HUES48 (cell line): Measurements from ENCODE around the gene PDZRN4.

Experiments
- H3K27ac ChIP-seq: one replicate; pipeline ENCODE4 v1.7.0; 2013; ENCODE audit warnings: low read depth, low read length, inconsistent platforms
- H3K27me3 ChIP-seq: 2 replicates; pipeline ENCODE4 v1.6.1; 2013; ENCODE audit warnings: mild to moderate bottlenecking, low read length; ENCODE audit not compliant: control insufficient read depth, insufficient read depth
- H3K36me3 ChIP-seq: 2 replicates; pipeline ENCODE4 v1.6.1; 2013; ENCODE audit warnings: low read length; ENCODE audit not compliant: control insufficient read depth, insufficient read depth
- H3K4me1 ChIP-seq: 2 replicates; pipeline ENCODE4 v1.6.1; 2013; ENCODE audit warnings: mild to moderate bottlenecking, low read length; ENCODE audit not compliant: control insufficient read depth, insufficient read depth
- H3K4me3 ChIP-seq: 2 replicates; pipeline ENCODE4 v1.5.1; 2013; ENCODE audit warnings: mild to moderate bottlenecking, low read depth, low read length
- H3K9ac ChIP-seq: 2 replicates; pipeline ENCODE4 v1.6.1; 2013; ENCODE audit warnings: mild to moderate bottlenecking, low read depth, low read length, moderate library complexity
- H3K9me3 ChIP-seq: 2 replicates; pipeline ENCODE4 v1.6.1; 2013; ENCODE audit warnings: low read length; ENCODE audit not compliant: control insufficient read depth, insufficient read depth

Gene PDZRN4

DNA sequence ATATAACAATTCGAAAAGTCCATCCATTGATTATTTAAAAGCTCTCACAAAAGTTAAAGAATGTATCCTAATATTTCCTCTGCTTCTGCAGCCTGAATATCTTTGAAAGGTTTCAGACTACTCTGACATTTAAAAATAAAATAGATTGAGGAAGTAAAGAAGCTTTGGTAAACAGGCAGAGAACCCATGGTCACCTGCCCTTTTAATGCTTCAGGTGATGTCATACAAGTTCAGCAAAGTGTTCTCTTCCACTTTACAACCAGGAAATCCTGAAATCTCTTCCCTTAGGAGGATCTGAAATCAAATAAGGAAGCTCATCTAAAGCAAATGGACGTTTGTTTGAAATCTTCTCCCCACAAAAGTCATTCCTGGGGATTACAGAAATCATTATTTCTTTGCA lies 322.4 kb downstream of the PDZRN4 start:
- no peak overlapping the region for H3K4me3 ChIP-seq

DNA sequence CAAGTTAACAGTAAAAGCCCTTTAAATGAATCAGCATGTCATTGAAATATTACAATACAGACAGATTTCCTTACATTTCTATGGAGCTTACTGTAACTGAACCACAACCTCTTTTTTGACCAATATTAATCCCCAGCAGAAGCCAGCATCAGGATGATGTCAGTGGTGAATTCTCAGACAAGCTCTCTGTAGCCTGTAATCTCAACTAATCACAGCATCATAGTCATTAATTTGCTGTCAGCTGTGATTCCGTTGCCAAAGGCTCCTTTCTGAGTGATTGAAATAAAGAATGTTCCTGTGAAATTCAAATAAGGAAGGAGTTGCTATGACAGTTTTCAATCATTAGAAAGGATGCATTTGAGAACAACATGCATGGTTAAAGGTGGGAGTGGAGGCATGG lies 323.1 kb downstream of the PDZRN4 start:
- no peaks in the 10 kb centered on the region for H3K9me3 ChIP-seq
- H3K27ac ChIP-seq: no peak overlapping the region
- no peak overlapping the region for H3K9ac ChIP-seq
- H3K4me1 ChIP-seq: peaks cover 5% of the 10 kb centered on the region
- H3K36me3 ChIP-seq: no peaks in the 10 kb centered on the region
- no peak overlapping the region for H3K4me3 ChIP-seq
- no peaks in the 10 kb centered on the region for H3K27me3 ChIP-seq

More for the DNA sequence above, 322.4 kb downstream of the PDZRN4 start:
- H3K9me3 ChIP-seq: no peaks in the 10 kb centered on the region
- no peaks in the 10 kb centered on the region for H3K36me3 ChIP-seq
- H3K4me1 ChIP-seq: no peaks in the 10 kb centered on the region
- no peak overlapping the region for H3K27ac ChIP-seq
- no peak overlapping the region for H3K9ac ChIP-seq
- no peaks in the 10 kb centered on the region for H3K27me3 ChIP-seq

- Histone ChIP-seq H3K9ac (no peak overlapping the region), H3K4me3 (no peak overlapping the region), H3K9me3 (no peaks in the 10 kb centered on the region), H3K27ac (no peak overlapping the region), H3K36me3 (no peaks in the 10 kb centered on the region), H3K4me1 (peaks cover 10% of the 10 kb centered on the region), H3K27me3 (no peaks in the 10 kb centered on the region)
These were observed 324.4 kb downstream of the PDZRN4 start for GRCh38 chr12:41512497-41512896.

- H3K4me1 ChIP-seq: peaks cover 10% of the 10 kb centered on the region
- no peak overlapping the region for H3K27ac ChIP-seq
- H3K27me3 ChIP-seq: no peaks in the 10 kb centered on the region
- no peak overlapping the region for H3K4me3 ChIP-seq
- H3K9ac ChIP-seq: no peak overlapping the region
- H3K9me3 ChIP-seq: no peaks in the 10 kb centered on the region
- no peaks in the 10 kb centered on the region for H3K36me3 ChIP-seq
These were observed 326.1 kb downstream of the PDZRN4 start for GRCh38 chr12:41514021-41514777.

DNA sequence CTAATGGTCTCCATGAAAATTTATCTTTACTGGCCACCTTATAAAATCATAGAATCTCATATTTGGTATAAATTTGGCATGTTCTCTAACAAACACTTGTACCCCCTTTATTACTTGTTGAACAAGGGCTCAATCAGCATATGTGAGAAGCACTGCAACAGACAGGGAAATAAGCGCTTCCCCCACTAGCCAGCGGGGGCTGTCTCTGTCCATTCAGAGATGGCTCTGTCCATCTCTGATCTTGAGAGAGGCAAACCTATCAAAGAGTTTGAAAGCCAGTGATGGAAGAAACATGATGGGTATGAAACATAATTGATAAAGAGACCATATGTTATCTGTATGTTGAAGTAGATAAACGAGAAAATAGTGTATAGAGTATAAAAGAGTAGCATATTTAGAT lies 326.8 kb downstream of the PDZRN4 start:
- Histone ChIP-seq H3K4me3 (no peak overlapping the region), H3K27ac (no peak overlapping the region), H3K9ac (no peak overlapping the region), H3K27me3 (no peaks in the 10 kb centered on the region), H3K36me3 (no peaks in the 10 kb centered on the region), H3K9me3 (no peaks in the 10 kb centered on the region), H3K4me1 (peaks cover 10% of the 10 kb centered on the region)

- peaks cover 10% of the 10 kb centered on the region for H3K4me1 ChIP-seq
- no peaks in the 10 kb centered on the region for H3K27me3 ChIP-seq
- no peaks in the 10 kb centered on the region for H3K36me3 ChIP-seq
- no peaks in the 10 kb centered on the region for H3K9me3 ChIP-seq
- no peak overlapping the region for H3K9ac ChIP-seq
- no peak overlapping the region for H3K4me3 ChIP-seq
- H3K27ac ChIP-seq: no peak overlapping the region
These were observed 327.8 kb downstream of the PDZRN4 start for GRCh38 chr12:41515953-41516352.

GRCh38 chr12:41520869-41521268 lies 332.7 kb downstream of the PDZRN4 start:
- H3K27ac ChIP-seq: no peak overlapping the region

GRCh38 chr12:41521872-41522379 lies 333.8 kb downstream of the PDZRN4 start:
- Histone ChIP-seq H3K9ac (no peak overlapping the region), H3K27ac (no peak overlapping the region), H3K9me3 (no peaks in the 10 kb centered on the region), H3K4me3 (no peak overlapping the region), H3K36me3 (no peaks in the 10 kb centered on the region), H3K27me3 (no peaks in the 10 kb centered on the region), H3K4me1 (no peaks in the 10 kb centered on the region; the same call in 1 of the 2 replicates)

More at GRCh38 chr12:41520869-41521268, 332.7 kb downstream of the PDZRN4 start:
- H3K4me1 ChIP-seq: peaks cover 9% of the 10 kb centered on the region
- H3K9me3 ChIP-seq: no peaks in the 10 kb centered on the region
- H3K4me3 ChIP-seq: no peak overlapping the region
- no peaks in the 10 kb centered on the region for H3K36me3 ChIP-seq
- H3K27me3 ChIP-seq: no peaks in the 10 kb centered on the region
- no peak overlapping the region for H3K9ac ChIP-seq

DNA sequence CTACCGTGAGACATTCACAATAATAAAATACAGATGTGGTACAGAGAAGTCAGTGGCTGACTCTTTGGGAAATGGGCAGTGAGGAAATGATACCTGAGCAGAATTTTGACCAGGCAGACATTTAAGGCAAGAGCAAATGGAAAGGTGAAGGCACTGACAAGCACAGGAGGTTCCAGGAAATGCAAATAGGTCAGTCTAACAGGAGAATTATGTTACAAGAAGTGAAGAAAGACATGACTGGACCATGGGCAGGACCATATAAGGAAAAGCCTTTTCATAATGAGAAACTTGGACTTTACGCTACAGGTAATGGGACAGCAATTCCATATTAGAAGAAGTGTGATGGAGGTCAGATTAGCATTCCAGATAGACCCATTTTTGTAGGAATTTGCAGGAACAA lies 338.9 kb downstream of the PDZRN4 start:
- Histone ChIP-seq H3K9me3 (no peaks in the 10 kb centered on the region), H3K36me3 (no peaks in the 10 kb centered on the region)

GRCh38 chr12:41527534-41528116 lies 339.5 kb downstream of the PDZRN4 start:
- Histone ChIP-seq H3K9ac (no peak overlapping the region), H3K9me3 (no peaks in the 10 kb centered on the region), H3K4me1 (no peaks in the 10 kb centered on the region; the same call in 1 of the 2 replicates), H3K36me3 (no peaks in the 10 kb centered on the region), H3K27ac (no peak overlapping the region), H3K27me3 (no peaks in the 10 kb centered on the region), H3K4me3 (no peak overlapping the region)

More for the DNA sequence above, 338.9 kb downstream of the PDZRN4 start:
- H3K27me3 ChIP-seq: no peaks in the 10 kb centered on the region
- H3K9ac ChIP-seq: no peak overlapping the region
- no peak overlapping the region for H3K27ac ChIP-seq
- no peak overlapping the region for H3K4me3 ChIP-seq
- H3K4me1 ChIP-seq: no peaks in the 10 kb centered on the region; the same call in none of the 2 replicates

DNA sequence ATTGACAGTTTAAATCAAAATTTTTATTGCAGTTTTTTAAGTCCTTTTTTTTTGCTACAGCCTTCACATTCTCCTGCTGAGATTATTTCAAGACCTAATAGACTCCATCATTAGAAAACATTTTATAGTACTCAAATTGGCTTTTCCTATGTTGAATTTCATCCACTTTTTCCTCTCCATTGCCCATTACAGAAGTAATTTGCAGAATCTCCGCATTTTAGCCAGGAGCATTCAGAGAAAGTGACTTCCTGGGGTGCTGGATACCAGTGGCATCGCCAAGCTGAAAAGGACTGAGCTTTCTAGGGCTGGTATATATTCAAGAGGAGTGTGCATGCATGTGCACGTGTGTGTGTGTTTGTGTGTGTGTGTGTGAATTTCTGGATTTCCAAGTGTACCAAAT lies 340.8 kb downstream of the PDZRN4 start:
- H3K27me3 ChIP-seq: no peaks in the 10 kb centered on the region
- H3K4me1 ChIP-seq: no peaks in the 10 kb centered on the region; the same call in 1 of the 2 replicates
- H3K9me3 ChIP-seq: no peaks in the 10 kb centered on the region
- H3K27ac ChIP-seq: no peak overlapping the region
- no peak overlapping the region for H3K4me3 ChIP-seq
- H3K36me3 ChIP-seq: no peaks in the 10 kb centered on the region
- H3K9ac ChIP-seq: no peak overlapping the region
